NCI-H1092 treated with DMSO at 0.1 percent for 48 hours (cell line): ENCODE results near the gene LRPPRC.

Experiments used
- DNase-seq: peaks from one replicate; lab custom pipeline; 2025; lab: John Stamatoyannopoulos, UW

Gene LRPPRC

GRCh38 chr2:43906448-43907109, 89.2 kb downstream of the LRPPRC start:
- no peak for DNase-seq

GRCh38 chr2:43905871-43906270, 89.9 kb downstream of the LRPPRC start:
- no peak for DNase-seq

GRCh38 chr2:43905371-43905803, 90.4 kb downstream of the LRPPRC start:
- DNase-seq: no peak

- no peak for DNase-seq
Measured at GRCh38 chr2:43899589-43899988, 96.2 kb downstream of the LRPPRC start.

- DNase-seq: no peak
Measured at GRCh38 chr2:43898838-43899346, 96.9 kb downstream of the LRPPRC start.

GRCh38 chr2:43898134-43898837, 97.5 kb downstream of the LRPPRC start:
- DNase-seq: peak; percentile 66

- peak; percentile 2 for DNase-seq
Measured at GRCh38 chr2:43897492-43897891, 98.3 kb downstream of the LRPPRC start.

GRCh38 chr2:43896906-43897305, 98.9 kb downstream of the LRPPRC start:
- no peak for DNase-seq

GRCh38 chr2:43894743-43895142, 101.0 kb downstream of the LRPPRC start:
- no peak for DNase-seq

GRCh38 chr2:43890855-43891254, 104.9 kb downstream of the LRPPRC start:
- no peak for DNase-seq

- DNase-seq: no peak
Measured at GRCh38 chr2:43889416-43889815, 106.4 kb downstream of the LRPPRC start.

GRCh38 chr2:43887176-43887575, 108.6 kb downstream of the LRPPRC start:
- no peak for DNase-seq

- DNase-seq: no peak
Measured at GRCh38 chr2:43885132-43885632, 110.6 kb downstream of the LRPPRC start.

GRCh38 chr2:43884689-43885088, 111.1 kb downstream of the LRPPRC start:
- DNase-seq: no peak

GRCh38 chr2:43882312-43882711, 113.5 kb downstream of the LRPPRC start:
- DNase-seq: no peak

GRCh38 chr2:43880952-43881351, 114.8 kb downstream of the LRPPRC start:
- DNase-seq: no peak

GRCh38 chr2:43880471-43880870, 115.3 kb downstream of the LRPPRC start:
- no peak for DNase-seq

GRCh38 chr2:43879261-43879660, 116.5 kb downstream of the LRPPRC start:
- DNase-seq: no peak

GRCh38 chr2:43877782-43878464, 117.9 kb downstream of the LRPPRC start:
- DNase-seq: peak; percentile 63

- no peak for DNase-seq
Measured at GRCh38 chr2:43874776-43875451, 120.9 kb downstream of the LRPPRC start.

- no peak for DNase-seq
Measured at GRCh38 chr2:43872151-43872550, 123.6 kb downstream of the LRPPRC start.

GRCh38 chr2:43855292-43855691, 140.5 kb downstream of the LRPPRC start:
- no peak for DNase-seq
